Chondrocyte (in vitro differentiated cells): ENCODE data around the gene ARTN. TPM values are rescaled to one million over a fixed set of nuclear protein-coding genes. Genes with fewer than 3 reads are reported as not detected.
A peak's percentile ranks its signal among the peaks of the same experiment; 100 is the strongest.

ENCODE experiments used
- DNase-seq: peaks from one replicate; pipeline ENCODE4 v3.0.0; 2021; ENCODE audit warnings: mixed read lengths, low spot score
- H3K27ac Mint-ChIP-seq: one replicate; pipeline ENCODE4 v1.8.0; 2021; ENCODE audit warnings: mild to moderate bottlenecking, moderate library complexity, mixed read lengths; ENCODE audit not compliant: unreplicated experiment
- H3K27me3 Mint-ChIP-seq: 2 replicates; pipeline ENCODE4 v1.8.0; 2021; ENCODE audit warnings: low read depth, mixed read lengths
- H3K36me3 Mint-ChIP-seq: 2 replicates; pipeline ENCODE4 v1.8.0; 2021; ENCODE audit warnings: low read depth, mixed read lengths
- H3K4me1 Mint-ChIP-seq: 2 replicates; pipeline ENCODE4 v1.8.0; 2021; ENCODE audit warnings: low read depth, mild to moderate bottlenecking, mixed read lengths
- H3K4me3 Mint-ChIP-seq: one replicate; pipeline ENCODE4 v1.8.0; 2021; ENCODE audit warnings: mild to moderate bottlenecking, moderate library complexity, mixed read lengths; ENCODE audit not compliant: unreplicated experiment
- H3K9me3 Mint-ChIP-seq: 2 replicates; pipeline ENCODE4 v1.8.0; 2021; ENCODE audit warnings: low read depth, mixed read lengths
- CTCF ChIP-seq: fragments of 200-600 bp; sonication (generic); IDR thresholded peaks from 2 replicates; pipeline ENCODE4 v1.5.0; 2021; ENCODE audit warnings: antibody characterized with exemption, mild to moderate bottlenecking, moderate library complexity
- total RNA-seq: library from RNA; stranded (reverse); gene quantifications from 3 replicates; pipeline ENCODE4 v1.2.1, GENCODE V29; 2021

Gene ARTN
- total RNA-seq, 1 donor from 2014 or later: 0.50 TPM

GRCh38 chr1:43969746-43970466 lies 36.3 kb downstream of the ARTN start, which contains the start of gene DPH2:
DPH2 (plus strand) TSS chr1:43970010; CDS start chr1:43970176, 166 bp downstream.
- peak; percentile 37 for TF ChIP-seq CTCF
- no peaks in the 10 kb centered on the region for H3K27me3 Mint-ChIP-seq

DNA sequence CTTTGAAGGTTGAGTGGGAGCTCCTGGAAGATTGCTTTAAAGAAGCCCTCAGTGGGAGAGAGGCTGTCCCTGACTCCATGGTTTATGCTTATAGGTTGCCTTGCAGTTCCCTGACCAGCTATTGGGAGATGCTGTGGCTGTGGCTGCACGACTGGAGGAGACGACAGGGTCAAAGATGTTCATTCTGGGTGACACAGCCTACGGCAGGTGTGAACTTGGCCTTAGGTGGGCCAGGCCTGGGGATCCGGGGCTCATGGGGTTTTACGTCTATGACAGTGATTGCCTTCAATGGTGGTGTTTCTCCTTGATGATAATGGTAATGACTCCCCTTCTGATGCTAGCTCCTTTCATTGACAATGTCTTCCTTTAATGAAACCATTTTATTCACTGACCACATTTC lies 36.9 kb downstream of the ARTN start:
- DNase-seq: no peak
- Mint-ChIP-seq H3K27me3 (no peaks in the 10 kb centered on the region), H3K27ac (no peak overlapping the region), H3K9me3 (peaks cover 7% of the 10 kb centered on the region), H3K4me3 (peak overlapping the region; percentile 98), H3K36me3 (peaks cover 9% of the 10 kb centered on the region), H3K4me1 (peaks cover 26% of the 10 kb centered on the region)
- no peak for TF ChIP-seq CTCF

More at GRCh38 chr1:43969746-43970466, 36.3 kb downstream of the ARTN start, which contains the start of gene DPH2:
- peaks cover 26% of the 10 kb centered on the region for H3K4me1 Mint-ChIP-seq
- peak within 1 kb of the TSS; percentile 91 for H3K27ac Mint-ChIP-seq
- DNase-seq: no peak
- H3K9me3 Mint-ChIP-seq: peaks cover 7% of the 10 kb centered on the region
- H3K36me3 Mint-ChIP-seq: peaks cover 9% of the 10 kb centered on the region
- peak within 1 kb of the TSS; percentile 98 for H3K4me3 Mint-ChIP-seq

DNA sequence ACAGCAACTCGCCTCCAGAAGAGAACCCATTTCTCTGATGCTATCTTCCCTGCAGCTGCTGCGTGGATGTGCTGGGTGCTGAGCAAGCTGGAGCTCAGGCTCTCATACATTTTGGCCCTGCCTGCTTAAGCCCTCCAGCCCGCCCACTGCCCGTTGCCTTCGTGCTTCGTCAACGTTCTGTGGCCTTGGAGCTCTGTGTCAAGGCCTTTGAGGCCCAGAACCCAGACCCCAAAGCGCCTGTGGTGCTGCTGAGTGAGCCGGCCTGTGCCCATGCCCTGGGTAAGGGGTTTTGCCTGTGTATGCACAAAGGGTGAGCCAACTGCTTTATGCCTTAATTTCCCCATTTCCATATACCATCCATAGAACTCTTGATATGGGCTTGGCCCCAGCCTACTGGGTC lies 37.3 kb downstream of the ARTN start:
- H3K4me1 Mint-ChIP-seq: peaks cover 29% of the 10 kb centered on the region
- H3K27ac Mint-ChIP-seq: no peak overlapping the region
- H3K4me3 Mint-ChIP-seq: peak overlapping the region; percentile 98
- no peaks in the 10 kb centered on the region for H3K27me3 Mint-ChIP-seq
- peaks cover 9% of the 10 kb centered on the region for H3K36me3 Mint-ChIP-seq
- TF ChIP-seq CTCF: no peak
- H3K9me3 Mint-ChIP-seq: peaks cover 7% of the 10 kb centered on the region
- no peak for DNase-seq

- DNase-seq: no peak
- Mint-ChIP-seq H3K4me1 (peaks cover 35% of the 10 kb centered on the region), H3K27me3 (no peaks in the 10 kb centered on the region), H3K27ac (no peak overlapping the region), H3K9me3 (peaks cover 7% of the 10 kb centered on the region), H3K36me3 (peaks cover 11% of the 10 kb centered on the region), H3K4me3 (peak overlapping the region; percentile 98)
- no peak for TF ChIP-seq CTCF
These were observed 37.9 kb downstream of the ARTN start for GRCh38 chr1:43971336-43971980.

GRCh38 chr1:43973981-43974442 lies 40.4 kb downstream of the ARTN start:
- Mint-ChIP-seq H3K27ac (peak overlapping the region; percentile 96), H3K36me3 (peaks cover 18% of the 10 kb centered on the region)

More at GRCh38 chr1:43973981-43974442, 40.4 kb downstream of the ARTN start:
- Mint-ChIP-seq H3K9me3 (no peaks in the 10 kb centered on the region), H3K27me3 (no peaks in the 10 kb centered on the region), H3K4me1 (peaks cover 59% of the 10 kb centered on the region), H3K4me3 (peak overlapping the region; percentile 92)
- DNase-seq: no peak
- no peak for TF ChIP-seq CTCF
